ENCODE data around the gene CARMIL1. TPM values are rescaled to one million over a fixed set of nuclear protein-coding genes. Genes with fewer than 3 reads are reported as not detected.

CARMIL1 gene
- total RNA-seq, 4 donors from 2014 or later: 13.9 to 47.6 (median 30.4) TPM

- no peak for TF ChIP-seq CTCF (IDR thresholded peaks at IDR 0.05; ENCODE audit: low read depth)
Measured at GRCh38 chr6:25336996-25337395, 57.8 kb downstream of the CARMIL1 start.

- no peak for TF ChIP-seq CTCF (IDR thresholded peaks at IDR 0.05; ENCODE audit: low read depth)
Measured at GRCh38 chr6:25337431-25337830, 58.3 kb downstream of the CARMIL1 start.

- no peak for TF ChIP-seq CTCF (IDR thresholded peaks at IDR 0.05; ENCODE audit: low read depth)
Measured at GRCh38 chr6:25340431-25341202, 61.4 kb downstream of the CARMIL1 start.

GRCh38 chr6:25341203-25341552 is 62.0 kb downstream of the CARMIL1 start:
- TF ChIP-seq CTCF (IDR thresholded peaks at IDR 0.05; ENCODE audit: low read depth): no peak

GRCh38 chr6:25341923-25342619 is 62.9 kb downstream of the CARMIL1 start:
- TF ChIP-seq CTCF (IDR thresholded peaks at IDR 0.05; ENCODE audit: low read depth): no peak

GRCh38 chr6:25342802-25343201 is 63.6 kb downstream of the CARMIL1 start:
- TF ChIP-seq CTCF (IDR thresholded peaks at IDR 0.05; ENCODE audit: low read depth): no peak

GRCh38 chr6:25343984-25344383 is 64.8 kb downstream of the CARMIL1 start:
- no peak for TF ChIP-seq CTCF (IDR thresholded peaks at IDR 0.05; ENCODE audit: low read depth)

All from subcutaneous adipose tissue (tissue), 4 donors.